Mammary epithelial cell (primary cell): ENCODE results near the gene SCAANT1.

ENCODE experiments used
- EZH2 ChIP-seq: IDR thresholded peaks from 2 replicates; pipeline ENCODE4 v1.6.1; 2012; ENCODE audit warnings: low read length, inconsistent platforms, borderline replicate concordance
- TF ChIP-seq, protein P1 (sequence below), 2 donors: IDR thresholded peaks in 1 of 2; conservative IDR thresholded peaks in 1 of 2; 2 replicates each; pipeline ENCODE4 v1.5.1; 2011 to 2012; ENCODE audit warnings: inconsistent platforms in 2 of 2, low read length in 2 of 2, mild to moderate bottlenecking in 2 of 2, control low read depth in 1 of 2, low read depth in 1 of 2; ENCODE audit not compliant: insufficient read depth in 1 of 2; ENCODE audit errors: extremely low read depth in 1 of 2

DNA sequence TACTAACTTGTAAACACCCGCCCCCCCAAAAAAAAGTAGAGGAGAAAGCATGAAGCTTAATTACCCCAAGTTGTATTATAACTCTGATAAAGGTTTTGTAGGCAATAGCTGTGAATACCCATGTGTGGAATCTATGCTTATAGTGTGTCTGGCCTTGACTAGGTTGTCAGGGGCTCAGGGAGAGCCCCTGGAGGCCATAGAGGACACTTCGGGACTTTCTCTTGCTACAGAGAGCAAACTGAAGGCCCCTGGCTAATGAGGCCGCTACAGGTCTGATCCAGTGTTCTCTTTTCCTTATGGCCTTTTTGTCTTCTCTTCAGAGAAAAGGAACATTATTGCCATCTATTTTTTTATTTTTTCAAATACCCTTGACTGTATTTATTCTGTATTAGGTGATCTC, 19.1 kb upstream of the SCAANT1 start:
- TF ChIP-seq, protein P1, sequence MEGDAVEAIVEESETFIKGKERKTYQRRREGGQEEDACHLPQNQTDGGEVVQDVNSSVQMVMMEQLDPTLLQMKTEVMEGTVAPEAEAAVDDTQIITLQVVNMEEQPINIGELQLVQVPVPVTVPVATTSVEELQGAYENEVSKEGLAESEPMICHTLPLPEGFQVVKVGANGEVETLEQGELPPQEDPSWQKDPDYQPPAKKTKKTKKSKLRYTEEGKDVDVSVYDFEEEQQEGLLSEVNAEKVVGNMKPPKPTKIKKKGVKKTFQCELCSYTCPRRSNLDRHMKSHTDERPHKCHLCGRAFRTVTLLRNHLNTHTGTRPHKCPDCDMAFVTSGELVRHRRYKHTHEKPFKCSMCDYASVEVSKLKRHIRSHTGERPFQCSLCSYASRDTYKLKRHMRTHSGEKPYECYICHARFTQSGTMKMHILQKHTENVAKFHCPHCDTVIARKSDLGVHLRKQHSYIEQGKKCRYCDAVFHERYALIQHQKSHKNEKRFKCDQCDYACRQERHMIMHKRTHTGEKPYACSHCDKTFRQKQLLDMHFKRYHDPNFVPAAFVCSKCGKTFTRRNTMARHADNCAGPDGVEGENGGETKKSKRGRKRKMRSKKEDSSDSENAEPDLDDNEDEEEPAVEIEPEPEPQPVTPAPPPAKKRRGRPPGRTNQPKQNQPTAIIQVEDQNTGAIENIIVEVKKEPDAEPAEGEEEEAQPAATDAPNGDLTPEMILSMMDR (conservative IDR thresholded peaks at IDR 0.05 in 1 of 2, IDR thresholded peaks at IDR 0.05 in 1 of 2; ENCODE audit: extremely low read depth in 1 of 2, insufficient read depth in 1 of 2, low read depth in 1 of 2, low read length in 2 of 2) = no peak
- TF ChIP-seq EZH2 = no peak
